ENCODE results near the gene KISS1R.
A peak's percentile ranks its signal among the peaks of the same experiment; 100 is the strongest.
"Not testable (repeated sequence)": the region's sequence is repeated elsewhere in the genome, so short reads cannot be mapped to it uniquely, and the experiment has no call there.

KISS1R gene

GRCh38 chr19:882871-883497 is 34.1 kb upstream of the KISS1R start:
- DNase-seq (ENCODE audit: low read depth): no peak

DNA sequence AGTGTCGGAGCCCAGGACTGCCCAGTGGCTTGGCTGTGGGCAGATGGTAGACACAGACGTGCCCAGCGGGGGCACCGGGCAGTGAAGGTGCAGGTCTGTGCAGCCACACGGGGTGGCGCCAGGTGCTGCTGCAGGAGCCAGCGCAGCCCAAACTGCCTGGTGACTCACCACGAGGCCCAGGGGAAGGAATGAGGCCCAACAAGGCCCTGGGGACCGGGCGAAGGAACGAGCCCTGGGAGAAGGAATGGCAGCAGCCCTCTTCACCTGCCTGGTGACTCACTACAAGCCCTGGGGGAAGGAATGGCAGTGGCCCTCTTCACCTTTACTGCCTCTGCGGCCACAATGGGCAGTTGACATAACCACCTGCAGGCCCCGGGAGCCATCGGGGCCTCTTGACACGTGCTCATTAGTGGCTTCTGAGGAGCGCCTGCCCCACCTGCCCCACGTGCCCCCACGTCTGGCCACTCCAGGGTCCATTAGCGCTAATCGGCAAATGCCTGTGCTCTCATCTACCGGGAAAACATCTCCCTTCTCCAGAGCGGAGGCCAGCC is 33.4 kb upstream of the KISS1R start:
- peak; percentile 25 for DNase-seq (ENCODE audit: low read depth)

- DNase-seq (ENCODE audit: low read depth): no peak
Measured at GRCh38 chr19:884420-885211, 32.5 kb upstream of the KISS1R start.

- DNase-seq (ENCODE audit: low read depth): no peak
Measured at GRCh38 chr19:885536-886224, 31.5 kb upstream of the KISS1R start.

GRCh38 chr19:887072-887471 is 30.1 kb upstream of the KISS1R start:
- DNase-seq (ENCODE audit: low read depth): peak; percentile 70

DNA sequence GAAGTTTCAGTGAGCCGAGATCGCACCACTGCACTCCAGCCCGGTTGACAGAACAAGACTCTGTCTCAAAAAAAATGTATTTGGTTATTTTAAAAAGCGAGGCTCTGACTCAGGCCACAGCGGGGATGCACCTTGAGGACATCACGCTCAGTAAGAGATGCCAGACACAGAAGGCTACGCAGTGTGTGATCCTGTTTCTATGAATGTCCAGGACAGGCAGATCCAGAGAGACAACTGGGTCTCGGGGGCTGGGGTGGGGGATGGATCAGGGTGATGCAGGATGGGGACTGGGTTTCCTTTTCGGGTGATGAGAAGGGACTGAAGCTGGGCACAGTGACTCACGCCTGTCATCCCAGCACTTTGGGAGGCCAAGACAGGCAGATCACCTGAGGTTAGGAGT is 29.5 kb upstream of the KISS1R start:
- no peak for DNase-seq (ENCODE audit: low read depth)

DNA sequence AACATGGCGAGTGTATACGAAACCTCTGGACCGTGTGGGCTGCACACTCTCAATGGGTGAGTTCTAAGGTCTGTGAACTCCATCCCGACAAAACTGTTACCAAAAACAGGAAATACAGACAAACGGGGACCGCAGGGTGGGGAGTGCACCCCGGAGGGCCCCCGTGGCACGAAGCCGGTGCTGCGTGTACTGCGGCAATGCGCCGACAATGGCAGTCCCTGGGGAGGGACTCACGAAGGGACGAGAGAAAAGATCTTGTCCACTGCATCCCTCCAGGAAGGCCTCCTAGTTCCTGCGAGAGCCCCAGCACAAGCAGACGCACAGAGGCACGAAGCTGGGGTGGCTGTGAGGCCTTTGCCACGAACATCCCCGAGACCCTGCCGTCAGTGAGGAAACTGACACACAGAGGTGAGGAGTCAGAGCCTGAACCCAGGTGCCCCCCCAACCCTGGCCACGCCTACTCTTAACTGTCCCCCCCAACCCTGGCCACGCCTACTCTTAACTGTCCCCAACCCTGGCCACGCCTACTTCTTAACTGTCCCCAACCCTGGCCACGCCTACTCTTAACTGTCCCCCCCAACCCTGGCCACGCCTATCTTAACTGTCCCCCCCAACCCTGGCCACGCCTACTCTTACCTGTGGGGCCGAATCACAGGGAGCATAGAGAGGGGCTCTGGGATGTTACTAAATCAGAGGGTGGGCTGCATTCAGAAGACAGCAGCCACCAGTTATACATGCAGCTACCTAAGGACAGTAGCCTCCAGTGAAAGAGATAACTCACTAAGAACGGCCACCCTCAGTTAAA is 28.4 kb upstream of the KISS1R start:
- no peak for DNase-seq (ENCODE audit: low read depth)

DNA sequence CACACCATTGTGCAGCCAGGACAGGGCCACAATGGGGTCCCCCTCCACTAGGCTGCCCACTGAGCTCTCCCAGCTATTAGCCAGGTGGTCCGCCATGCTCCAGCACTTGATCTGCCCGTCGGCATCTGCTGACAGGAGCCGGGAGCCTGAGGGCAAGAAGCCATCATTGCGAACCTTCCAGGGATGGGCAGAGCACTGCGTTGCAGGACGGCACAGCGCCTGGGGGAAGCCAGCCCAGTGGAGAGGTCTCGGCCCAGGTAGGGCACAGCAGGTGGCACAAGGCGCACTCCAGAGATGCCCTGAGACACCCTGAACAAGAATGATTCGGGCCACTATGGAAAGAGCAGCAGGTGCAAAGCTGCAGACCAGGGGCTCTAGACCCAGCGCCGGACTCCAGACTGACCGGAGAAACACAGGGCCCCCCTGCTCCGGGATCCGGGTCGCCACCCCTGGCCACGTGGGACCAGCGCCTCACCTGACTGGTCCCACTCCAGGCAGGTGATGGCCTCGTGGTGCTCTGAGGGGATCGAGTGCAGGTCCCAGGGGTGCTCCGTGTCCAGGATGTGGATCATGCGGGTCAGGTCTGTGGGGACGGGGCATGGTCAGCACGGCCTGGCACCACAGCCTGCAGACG is 27.4 kb upstream of the KISS1R start:
- DNase-seq (ENCODE audit: low read depth): no peak

- DNase-seq (ENCODE audit: low read depth): no peak
Measured at GRCh38 chr19:890831-891230, 26.3 kb upstream of the KISS1R start.

DNA sequence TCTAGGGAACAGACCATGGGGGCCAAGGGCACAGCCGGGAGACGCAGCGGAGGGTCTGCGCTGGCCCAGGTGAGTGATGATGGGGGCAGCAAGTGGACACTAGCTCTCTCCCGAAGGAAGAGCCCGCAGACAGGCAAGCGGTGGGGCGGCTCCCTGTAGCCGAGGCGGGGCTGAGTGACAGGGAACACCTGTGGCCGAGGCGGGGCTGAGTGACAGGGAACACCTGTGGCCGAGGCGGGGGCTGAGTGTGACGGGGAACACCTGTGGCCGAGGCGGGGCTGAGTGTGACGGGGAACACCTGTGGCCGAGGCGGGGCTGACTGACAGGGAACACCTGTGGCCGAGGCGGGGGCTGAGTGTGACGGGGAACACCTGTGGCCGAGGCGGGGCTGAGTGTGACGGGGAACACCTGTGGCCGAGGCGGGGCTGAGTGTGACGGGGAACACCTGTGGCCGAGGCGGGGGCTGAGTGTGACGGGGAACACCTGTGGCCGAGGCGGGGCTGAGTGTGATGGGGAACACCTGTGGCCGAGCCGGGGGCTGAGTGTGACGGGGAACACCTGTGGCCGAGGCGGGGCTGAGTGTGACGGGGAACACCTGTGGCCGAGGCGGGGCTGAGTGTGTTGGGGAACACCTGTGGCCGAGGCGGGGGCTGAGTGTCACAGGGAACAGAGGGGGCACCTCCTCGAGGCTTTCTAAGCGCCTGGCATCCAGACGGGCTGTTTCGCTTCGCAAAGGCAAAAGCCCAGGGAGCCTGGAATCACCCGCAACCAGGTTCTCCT is 25.5 kb upstream of the KISS1R start:
- DNase-seq (ENCODE audit: low read depth): not testable (repeated sequence)

DNA sequence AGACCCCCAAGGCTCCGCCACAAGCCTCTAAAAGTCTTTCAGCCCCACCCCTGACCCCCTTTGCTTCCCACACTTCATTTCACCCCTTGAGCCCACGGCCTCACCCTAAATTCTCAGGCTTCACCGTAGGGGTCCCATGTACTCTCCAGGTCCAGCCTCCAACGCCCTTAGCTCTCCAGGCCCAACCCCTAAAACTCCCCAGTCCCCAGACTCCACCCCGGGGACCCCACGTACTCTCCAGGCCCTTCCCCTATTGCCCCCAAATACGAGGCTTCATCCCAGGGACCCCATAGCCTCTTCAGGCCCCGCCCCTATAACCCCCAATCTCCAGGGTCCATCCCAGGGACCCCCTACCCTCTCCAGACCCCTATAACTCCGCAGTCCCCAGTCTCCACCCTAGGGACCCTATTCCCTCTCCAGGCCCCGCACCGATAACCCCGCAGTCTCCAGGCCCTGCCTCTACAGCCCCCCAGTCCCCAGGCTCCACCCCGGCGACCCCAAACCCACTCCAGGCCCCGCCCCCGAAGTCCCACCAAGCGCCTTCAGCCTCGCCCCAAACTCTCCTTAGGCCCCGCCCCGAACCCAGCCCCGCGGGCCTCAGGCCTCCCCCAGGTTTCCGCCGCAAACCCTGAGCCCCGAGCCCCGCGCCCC is 24.8 kb upstream of the KISS1R start:
- DNase-seq (ENCODE audit: low read depth): peak; percentile 38

DNA sequence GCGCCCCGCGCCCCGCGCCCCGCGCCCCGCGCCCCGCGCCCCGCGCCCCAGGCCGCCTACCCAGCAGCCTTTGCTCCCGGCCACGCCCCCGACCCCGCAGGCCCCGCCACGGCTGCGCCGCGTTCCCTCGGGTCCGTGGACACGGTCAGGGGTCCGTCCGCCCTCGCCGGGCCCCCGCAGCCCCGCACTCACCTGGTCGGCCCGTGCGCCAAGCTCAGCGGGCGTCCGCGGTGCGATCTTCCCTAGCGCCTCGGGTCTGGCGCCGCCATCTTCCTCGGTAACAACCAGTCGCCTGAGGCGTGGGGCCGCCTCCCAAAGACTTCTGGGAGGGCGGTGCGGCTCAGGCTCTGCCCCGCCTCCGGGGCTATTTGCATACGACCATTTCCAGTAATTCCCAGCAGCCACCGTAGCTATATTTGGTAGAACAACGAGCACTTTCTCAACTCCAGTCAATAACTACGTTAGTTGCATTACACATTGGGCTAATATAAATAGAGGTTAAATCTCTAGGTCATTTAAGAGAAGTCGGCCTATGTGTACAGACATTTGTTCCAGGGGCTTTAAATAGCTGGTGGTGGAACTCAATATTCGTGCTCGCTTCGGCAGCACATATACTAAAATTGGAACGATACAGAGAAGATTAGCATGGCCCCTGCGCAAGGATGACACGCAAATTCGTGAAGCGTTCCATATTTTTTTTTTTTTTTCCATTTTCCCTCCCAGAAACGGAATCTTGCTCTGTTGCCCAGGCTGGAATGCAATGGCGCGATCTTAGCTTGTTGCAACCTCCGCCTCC is 24.0 kb upstream of the KISS1R start, which contains the start of the genes MED16 and RNU6-9:
TSS of gene MED16 (minus strand) at position 294 of the 796 bp plus-strand sequence. CDS start 2,056 bp downstream, outside the sequence.
TSS of gene RNU6-9 (plus strand) at position 591 of the 796 bp plus-strand sequence.
- peak; percentile 96 for DNase-seq (ENCODE audit: low read depth)

DNA sequence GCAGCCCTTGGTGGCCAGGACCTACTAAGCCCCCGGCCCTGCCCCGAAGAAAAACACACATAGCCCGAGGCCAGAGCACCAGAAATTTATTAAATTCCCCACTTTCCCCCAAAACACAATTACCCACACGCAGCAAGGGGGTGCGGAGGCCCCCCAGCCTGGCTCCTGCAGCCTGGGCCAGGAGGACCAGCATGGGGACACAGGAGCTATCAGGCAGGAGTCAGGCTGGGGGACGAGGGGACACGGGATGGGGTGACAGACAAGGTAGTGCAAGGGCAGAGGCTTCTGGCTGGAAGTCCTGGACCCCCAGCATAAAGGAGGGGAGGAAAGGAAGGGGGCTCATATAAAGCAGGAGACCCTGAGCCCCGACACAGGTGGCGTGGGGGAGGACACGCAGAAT is 20.7 kb upstream of the KISS1R start:
- no peak for DNase-seq (ENCODE audit: low read depth)

DNA sequence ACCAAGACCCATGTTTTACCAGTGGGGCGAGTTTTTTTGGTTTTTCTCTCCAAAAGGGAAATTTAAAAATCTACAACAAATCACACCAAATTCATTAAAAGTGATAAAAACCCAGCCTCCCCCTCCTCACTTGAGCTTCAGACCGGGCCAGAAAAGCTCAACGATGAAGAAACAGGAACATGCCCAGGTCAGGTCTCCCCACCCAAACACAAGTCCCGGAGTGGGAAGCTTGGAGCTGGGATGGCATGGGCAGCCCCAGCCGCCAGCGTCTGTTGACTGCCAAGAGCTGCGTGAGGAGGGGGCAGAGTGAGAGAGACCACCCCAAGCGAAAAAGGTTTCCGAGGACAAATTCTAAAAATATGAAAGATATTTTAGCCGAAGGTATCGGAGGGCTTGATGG is 20.1 kb upstream of the KISS1R start:
- DNase-seq (ENCODE audit: low read depth): no peak

GRCh38 chr19:897442-898039 is 19.6 kb upstream of the KISS1R start:
- peak; percentile 37 for DNase-seq (ENCODE audit: low read depth)

GRCh38 chr19:898663-899062 is 18.5 kb upstream of the KISS1R start:
- no peak for DNase-seq (ENCODE audit: low read depth)

DNA sequence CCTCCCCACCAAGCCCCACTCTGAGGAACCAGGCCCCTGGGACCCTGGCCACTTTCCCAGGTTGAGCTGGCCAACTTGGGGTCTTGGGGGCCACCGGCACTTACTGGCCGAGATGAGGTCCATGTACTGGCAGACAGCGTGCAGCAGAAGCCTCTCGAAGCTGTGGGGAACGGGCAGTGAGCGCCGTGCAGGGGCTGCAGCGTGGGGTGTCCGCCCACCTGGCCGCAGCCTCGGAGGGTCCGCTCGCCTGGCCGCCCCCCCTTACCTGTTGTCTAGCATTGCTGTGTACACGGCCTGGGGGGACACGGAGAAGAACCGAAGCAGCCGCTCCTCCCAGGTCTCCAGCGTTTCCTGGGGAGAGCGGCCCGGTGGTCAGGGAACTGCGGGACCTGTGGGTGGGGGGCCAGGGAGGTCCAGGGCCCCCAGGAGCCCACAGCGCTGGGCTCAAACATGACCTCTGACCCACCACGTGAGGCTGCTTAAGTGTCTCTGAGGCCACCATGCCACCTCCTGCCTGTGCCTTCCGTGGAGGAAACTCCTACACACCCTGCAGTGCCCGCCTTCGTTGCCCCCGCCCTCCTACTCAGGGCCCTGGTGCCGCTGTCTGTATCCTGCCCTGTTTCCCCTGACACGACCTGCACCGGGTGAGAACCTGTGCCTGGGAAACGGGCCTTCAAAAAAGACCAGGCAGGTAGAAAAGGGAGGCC is 17.6 kb upstream of the KISS1R start:
- DNase-seq (ENCODE audit: low read depth): no peak

DNA sequence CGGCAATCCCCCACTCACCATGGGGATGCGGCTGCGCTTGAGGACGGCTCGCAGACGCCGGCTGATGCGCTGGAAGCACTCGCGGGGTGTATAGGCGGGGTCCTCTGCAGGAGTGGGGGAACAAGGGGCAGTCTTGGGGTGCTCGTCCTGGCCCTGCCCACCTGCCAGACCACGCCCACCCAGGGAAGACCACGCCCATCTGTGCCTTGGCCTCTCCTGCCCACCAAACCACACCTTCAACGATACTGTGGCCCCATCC is 17.2 kb upstream of the KISS1R start:
- DNase-seq (ENCODE audit: low read depth): no peak

All from ELR (cell line).